GM19397 (cell line): ENCODE measurements around the gene PRRC2C.
A peak's percentile ranks its signal among the peaks of the same experiment; 100 is the strongest.
"Not testable (repeated sequence)": the region's sequence is repeated elsewhere in the genome, so short reads cannot be mapped to it uniquely, and the experiment has no call there.

Source experiments
- ATAC-seq: cut with Tn5 transposase; IDR thresholded peaks from one replicate; pipeline ENCODE4 v1.9.1; 2021; ENCODE audit warnings: mild to moderate bottlenecking, moderate library complexity; ENCODE audit not compliant: unreplicated experiment

Gene PRRC2C

DNA sequence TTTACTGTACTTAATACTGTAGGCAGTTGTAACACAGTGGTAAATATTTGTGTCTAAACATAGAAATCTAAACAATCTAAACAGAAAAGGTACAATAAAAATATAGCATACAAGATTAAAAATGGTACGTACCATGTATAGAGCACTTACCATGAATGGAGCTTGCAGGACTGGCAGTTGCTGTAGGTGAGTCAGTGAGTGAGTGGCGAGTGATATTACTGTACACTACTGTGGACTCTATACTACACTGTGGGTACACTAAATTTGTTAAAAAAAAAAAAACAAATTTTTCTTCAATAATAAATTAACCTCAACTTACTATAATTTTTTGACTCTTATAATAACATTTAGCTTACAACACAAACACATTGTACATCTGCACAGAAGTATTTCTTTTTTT is 97.3 kb downstream of the PRRC2C start:
- no peak for ATAC-seq

DNA sequence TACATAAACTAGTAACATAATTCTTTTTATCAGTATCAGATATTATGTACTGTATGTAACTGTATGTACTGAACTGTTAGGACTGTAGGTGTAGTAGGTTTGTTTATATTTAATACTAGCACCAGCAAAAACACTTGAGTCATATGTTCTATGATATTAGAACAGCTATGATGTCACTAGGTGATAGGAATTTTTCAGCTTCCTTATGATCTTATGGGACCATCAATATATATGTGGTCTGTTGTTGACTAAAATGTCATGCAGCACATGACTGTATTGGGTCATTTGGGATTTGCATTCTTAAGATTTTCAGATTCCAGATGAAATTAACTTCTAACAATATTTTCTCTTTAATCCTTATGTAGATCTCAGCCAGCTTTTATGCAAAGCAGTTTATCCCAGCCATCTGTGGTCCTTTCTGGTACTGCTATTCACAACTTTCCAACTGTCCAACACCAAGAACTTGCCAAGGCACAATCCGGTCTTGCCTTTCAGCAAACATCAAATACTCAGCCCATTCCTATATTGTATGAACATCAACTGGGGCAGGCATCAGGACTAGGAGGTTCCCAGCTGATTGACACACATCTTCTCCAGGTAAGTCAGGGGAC is 98.4 kb downstream of the PRRC2C start:
- no peak for ATAC-seq

DNA sequence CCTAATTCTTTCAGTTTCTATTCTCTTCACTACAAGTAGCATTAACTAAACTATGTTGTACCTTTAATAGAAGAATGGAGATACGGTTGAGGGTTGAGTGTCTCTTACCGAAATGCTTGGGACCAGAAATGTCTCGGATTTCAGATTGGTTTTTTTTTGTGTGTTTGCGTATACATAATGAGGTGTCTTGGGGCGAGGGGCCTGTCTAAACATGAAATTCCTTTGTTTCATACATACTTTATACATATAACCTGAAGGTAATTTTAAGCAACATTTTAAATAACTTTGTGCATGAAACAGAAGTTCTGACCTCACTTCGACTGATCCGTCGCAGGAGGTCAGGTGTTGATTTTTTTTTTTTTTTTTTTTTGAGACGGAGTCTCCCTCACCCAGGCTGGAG is 100.4 kb downstream of the PRRC2C start:
- ATAC-seq = no peak

DNA sequence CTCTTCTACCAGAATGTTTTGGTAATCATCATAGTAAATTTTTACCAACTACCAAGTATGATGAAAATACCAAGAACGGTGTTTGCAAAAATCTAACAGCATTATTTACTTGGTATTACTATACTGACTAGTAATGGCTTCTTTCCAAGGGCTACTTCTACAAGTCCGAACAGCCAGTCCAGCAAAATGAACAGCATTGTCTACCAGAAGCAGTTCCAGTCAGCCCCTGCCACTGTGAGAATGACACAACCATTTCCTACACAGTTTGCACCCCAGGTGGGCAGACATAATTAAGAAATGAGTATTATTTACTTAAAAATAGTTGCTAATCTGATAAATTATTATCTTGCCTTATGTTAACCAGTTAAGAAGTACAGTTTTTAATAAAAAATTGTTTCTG is 102.9 kb downstream of the PRRC2C start:
- ATAC-seq = no peak

DNA sequence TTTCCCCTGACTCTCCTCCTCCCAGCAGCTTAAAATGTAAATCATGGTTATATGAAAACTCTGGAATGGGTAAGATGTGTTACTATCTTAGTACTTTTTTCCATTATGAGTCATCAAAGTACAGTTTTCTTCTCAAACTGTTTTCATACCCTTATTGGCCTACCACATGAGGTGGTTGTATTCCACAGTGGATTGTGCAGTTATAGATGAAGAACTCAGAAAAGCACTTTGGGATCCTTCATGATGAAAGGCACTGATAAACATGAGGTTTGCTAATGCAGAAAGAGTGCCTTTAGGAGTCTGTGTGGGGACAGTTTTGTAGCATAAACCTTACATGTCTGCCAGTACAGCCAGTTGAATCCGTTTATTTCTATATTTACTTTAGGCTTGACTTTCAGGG is 104.7 kb downstream of the PRRC2C start:
- ATAC-seq = no peak

DNA sequence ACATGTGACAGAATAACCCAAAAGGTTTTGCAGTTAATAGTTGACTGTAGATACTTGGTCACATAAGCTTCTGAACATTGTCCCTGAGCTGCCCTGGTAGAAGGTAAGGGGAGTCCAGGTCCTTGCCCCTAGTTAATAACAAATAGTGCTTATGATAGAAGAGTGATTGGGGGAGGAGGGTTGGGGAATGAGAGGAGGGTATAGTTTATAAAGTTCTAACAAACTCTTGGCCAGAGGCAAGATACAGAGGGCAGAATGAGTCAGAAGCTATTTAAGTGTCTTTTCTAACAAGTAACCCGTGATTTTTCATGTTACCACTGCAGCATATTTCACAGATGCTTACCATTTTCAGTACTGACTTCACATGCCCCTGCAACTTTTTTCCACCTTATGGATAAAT is 110.0 kb downstream of the PRRC2C start:
- ATAC-seq = no peak

DNA sequence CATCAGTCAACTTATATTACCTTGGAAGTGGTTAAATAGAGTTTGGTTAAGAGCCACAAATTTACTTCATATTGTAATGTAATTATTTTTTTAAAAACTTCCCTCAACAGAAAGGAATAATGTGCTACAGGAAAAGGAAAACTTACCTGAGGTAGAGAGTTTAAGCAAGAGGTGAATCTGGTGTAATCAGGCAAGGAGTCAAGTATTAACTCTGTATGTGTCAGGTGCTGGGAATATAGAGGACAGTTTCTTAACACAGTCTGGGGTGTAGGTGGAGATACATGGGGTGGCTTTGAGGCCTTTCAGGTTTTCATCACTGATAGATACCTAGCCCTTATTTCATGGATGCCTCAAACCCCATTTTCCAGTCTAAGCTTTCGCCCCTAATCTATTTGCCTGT is 110.8 kb downstream of the PRRC2C start:
- no peak for ATAC-seq

DNA sequence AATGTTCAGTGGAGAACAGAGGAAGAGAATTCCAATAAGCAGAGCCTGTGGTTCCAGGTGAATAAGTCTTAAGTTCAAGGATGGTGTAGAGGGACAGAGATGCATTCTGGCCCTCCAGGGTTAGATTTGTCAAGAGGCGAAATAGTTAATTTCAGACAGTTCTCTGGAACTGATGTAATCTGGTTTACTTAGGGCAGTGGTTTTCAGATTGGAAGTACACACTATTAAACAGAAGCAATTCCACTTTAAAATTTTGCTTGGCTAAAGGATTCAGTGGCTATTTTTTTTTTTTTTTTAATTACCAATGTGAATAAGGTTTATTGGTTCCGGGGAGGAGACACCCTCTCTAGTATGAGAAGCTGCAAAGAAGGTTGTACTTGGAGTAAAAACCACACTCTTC is 111.4 kb downstream of the PRRC2C start:
- ATAC-seq = no peak

DNA sequence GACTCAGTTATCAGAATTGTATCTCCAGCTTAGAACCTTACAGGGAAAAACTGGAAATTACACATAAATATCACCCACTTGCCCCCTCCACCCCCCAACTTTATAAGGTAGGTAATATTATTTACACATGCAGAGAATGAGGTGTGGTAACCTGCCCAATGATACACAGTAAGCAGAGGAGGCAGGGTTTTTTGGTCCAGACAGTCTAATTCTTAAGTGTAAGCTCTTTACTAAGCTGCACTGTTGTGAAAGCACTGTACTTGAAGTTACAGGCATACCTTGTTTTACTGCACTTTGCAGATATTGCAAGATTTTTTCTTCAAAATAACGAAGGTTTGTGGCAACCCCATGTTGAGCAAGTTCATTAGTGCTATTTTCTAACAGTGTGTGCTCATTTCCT is 111.9 kb downstream of the PRRC2C start:
- no peak for ATAC-seq

DNA sequence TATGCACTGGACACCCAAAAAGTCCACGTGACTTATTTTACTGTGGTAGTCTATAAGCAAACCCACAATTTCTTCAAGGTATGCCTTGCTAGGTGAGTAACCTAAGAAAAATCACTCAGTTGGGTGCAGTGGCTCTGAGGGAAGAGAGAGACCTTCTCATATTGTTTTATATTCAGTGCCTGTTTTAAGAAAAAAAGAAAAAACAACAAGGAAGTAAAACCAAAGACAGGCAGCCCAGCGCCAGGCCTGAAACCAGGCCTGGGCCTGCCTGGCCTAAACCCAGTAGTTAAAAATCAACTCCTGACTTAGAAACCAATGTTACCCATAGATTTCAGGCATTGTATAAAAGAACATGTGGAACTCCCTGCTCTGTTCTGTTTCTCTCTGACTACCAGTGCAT is 115.0 kb downstream of the PRRC2C start:
- ATAC-seq = not testable (repeated sequence)

DNA sequence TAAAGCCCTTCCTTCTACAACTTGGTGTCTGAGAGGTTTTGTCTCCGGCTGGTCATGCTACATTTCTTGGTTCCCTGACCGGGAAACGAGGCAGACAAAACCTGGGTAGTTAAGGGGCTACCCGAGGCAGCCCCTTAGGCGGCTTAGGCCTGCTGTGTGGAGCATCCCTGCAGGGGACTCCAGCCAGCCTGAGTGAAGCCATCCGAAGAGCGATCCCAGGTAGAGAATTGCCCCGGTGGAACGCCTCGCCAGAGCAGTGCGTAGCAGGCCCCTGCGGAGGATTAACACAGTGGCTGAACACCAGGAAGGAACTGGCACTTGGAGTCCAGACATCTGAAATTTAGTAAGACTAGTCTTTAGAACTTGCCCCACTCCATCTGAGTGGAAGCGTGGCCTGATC is 115.5 kb downstream of the PRRC2C start:
- no peak for ATAC-seq

DNA sequence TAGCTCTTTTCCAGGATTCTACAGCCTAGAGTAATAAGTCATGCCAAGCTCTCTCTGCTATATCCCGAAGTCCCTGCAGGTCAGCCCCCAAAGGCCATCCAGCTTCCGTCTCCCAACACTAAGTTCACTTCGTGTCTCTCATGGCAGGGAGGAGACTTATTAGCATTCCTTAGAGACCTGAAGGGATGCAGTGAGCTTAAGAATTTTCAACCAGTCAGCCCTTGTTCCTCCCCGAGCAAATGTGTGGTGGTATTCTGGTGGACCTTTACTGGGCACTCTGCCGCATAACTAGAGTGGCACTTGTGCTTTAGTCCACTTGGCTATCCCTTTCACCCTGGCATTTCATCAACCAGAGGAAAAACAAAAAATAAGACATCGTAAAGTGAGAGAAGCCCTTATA is 117.7 kb downstream of the PRRC2C start:
- not testable (repeated sequence) for ATAC-seq

DNA sequence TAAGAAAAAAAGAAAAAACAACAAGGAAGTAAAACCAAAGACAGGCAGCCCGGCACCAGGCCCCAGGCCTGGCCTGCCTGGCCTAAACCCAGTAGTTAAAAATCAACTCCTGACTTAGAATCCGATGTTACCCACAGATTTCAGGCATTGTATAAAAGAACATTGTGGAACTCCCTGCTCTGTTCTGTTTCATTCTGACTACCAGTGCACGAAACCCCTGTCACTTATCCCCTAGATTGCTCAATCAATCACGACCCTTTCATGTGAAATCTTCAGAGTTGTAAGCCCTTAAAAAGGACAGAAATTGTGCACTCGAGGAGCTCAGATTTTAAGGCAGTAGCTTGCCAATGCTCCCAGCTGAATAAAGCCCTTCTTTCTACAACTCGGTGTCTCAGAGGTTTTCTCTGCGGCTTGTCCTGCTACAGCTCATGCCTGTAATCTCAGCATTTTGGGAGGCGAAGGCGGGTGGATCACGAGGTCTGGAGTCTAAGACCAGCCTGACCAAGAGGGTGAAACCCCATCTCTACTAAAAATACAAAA is 121.1 kb downstream of the PRRC2C start:
- ATAC-seq = peak; percentile 55

DNA sequence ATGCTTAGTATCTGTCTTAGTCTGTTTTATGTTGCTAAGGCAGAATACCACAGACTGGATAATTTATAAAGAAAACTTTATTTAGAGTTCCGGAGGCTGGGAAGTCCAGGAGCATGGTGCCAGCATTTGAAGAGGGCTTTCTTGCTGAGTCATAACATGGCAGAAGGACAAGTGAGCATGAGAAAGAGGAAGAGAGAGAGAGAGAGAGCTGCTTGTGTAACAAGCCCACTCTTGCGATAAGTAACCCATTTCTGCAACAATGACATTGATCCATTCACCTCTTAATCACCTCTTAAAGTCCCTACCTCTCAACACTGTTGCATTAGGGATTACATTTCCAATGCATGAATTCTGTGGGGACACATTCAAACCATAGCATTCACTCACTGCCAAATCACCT is 125.1 kb downstream of the PRRC2C start:
- ATAC-seq = no peak

DNA sequence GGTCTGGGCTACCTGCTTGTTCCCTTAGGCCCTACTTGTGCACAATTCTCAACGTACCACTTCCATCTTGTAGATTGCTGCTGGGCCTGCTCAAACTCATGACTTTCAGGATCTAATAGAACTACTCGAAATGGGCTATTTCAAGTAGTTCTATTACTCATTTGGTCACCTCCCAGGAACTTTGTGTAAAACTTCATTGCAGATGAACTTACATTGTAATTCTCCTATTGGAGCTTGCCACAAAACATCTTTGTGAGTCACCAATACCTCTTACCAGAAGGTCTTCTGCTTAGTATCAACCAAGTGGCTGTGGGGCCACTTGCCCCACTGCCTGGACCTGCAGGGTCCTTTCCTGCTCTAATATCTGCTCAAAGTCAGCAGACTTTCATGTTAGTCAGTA is 126.0 kb downstream of the PRRC2C start:
- no peak for ATAC-seq

DNA sequence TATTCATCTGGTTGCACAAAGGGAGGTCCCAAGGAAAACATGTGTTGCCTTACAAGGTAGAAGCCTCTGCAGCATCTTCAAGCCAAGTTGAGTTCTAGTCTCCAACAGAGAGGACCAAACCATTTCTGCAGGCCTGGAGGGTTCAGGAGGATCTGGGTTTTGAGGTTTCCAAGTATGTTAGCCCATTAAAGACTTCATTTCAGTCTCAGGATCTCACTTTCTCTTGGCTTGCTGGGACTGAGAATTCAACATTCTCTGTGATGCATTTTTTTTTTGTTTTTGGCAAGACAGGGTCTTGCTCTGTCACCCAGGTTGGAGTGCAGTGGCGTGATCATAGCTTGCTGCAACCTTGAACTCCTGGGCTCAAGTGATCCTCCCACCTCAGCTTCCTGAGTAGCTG is 128.0 kb downstream of the PRRC2C start:
- ATAC-seq = no peak

DNA sequence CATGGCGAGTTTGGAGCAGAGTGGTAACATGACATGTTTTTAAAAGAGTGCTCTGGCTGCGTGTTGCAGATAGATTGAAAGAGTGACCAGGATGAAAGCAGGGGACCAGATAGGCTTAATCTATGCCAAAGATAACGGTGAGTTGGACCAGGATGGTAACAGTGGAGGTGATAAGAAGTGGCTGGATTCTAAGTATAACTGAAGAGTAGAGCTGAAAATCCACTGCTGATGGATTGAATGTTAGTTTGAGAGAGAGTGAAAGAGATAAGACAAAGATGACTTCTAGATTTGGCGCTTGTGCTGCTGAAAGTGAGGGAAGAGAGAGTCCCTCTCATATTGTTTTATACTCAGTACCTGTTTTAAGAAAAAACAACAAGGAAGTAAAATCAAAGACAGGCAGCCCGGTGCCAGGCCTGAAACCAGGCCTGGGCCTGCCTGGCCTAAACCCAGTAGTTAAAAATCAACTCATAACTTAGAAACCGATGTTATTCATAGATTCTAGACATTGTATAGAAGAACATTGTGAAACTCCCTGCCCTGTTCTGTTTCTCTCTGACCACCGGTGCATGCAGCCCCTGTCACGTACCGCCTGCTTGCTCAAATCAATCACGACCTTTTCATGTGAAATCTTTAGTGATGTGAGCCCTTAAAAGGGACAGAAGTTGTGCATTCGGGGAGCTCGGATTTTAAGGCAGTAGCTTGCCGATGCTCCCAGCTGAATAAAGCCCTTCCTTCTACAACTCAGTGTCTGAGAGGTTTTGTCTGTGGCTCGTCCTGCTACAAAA is 130.0 kb downstream of the PRRC2C start:
- ATAC-seq = peak; percentile 39

DNA sequence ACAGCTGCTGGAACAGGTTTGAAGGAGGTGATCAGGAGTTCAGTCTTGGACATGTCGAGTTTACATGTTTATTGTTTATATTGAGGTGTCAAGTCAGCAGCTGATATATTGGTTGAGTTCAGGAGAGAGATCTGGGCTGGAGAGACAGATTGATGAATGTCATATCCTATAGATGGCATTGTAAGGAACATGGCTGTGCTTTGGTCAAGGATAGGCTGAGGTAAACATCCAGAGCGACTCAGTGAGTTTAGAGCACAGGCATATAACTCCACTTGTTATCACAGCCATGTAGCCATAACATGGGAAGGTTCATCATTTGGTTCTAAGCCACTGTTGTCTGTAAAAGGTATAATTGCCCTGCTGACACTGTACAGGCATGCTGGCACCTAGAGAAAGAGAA is 131.3 kb downstream of the PRRC2C start:
- no peak for ATAC-seq

DNA sequence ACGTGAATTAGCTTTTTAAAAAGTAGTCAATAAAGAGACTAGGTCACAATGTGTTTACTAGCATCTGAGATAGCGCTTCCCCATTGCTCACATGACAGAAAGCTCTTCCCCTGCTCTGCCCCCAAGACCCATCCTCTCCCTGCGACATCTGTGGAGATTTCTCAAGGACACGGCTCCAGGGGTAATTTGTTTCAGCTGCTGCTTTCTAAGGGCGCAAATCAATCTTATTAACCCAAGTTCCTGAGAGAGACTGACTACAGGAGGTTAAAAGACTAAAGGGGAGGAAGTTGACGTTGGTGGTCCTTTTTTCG is 136.8 kb downstream of the PRRC2C start, which contains the start of gene MYOCOS:
MYOCOS (plus strand) TSS at position 92 of the 311 bp plus-strand sequence. CDS start 1,641 bp downstream, outside the sequence.
- ATAC-seq = no peak

DNA sequence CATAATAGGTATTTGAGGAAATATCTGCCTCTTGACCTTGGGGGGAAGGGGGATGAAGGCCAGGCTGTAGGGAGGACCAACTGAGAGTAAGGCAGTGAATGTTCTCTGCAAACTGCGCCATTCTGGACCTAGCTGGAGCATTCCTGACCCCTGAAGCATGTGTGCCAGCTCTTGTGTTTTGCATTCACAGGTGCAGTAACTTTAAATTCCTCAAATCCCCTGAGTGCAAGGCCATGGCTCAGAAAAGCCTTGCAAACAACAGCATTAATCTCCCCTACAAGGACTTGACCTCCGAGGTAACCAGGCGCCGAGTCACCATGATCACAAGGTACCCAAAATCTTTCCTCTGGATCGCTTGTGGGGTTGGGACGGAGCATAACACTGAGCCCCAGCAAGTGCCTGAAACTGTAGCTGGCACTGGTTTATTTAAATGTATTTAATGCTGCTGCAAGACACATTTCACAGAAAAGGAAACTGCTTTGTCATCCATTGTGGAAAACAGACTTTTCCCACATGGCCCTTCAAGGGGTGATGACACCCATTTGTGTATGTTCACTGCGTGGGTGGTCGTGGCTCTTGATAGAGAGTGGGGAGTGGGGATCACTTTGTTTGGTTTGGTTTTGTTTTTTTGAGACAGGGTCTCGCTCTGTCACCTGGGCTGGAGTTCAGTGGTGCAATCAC is 138.5 kb downstream of the PRRC2C start:
- ATAC-seq = no peak

DNA sequence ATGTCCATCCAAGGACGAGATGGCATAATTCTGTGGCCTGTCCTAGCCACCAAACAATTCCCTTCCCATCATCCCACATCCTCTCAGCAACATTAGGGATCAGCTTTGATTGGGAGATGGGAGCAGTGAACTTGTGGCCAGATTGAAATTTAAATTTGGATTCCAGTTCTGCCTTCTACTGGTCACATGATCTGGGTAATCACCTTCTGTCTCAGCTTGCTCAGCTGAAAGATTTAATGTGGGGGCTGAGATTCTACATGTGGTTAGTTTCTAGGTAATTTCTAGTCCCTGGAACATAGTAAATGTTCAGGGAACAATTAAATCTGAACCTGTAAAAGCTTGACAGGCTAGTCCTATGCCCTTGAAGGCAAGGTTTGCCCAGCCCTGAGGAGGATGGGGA is 139.9 kb downstream of the PRRC2C start:
- ATAC-seq = no peak

DNA sequence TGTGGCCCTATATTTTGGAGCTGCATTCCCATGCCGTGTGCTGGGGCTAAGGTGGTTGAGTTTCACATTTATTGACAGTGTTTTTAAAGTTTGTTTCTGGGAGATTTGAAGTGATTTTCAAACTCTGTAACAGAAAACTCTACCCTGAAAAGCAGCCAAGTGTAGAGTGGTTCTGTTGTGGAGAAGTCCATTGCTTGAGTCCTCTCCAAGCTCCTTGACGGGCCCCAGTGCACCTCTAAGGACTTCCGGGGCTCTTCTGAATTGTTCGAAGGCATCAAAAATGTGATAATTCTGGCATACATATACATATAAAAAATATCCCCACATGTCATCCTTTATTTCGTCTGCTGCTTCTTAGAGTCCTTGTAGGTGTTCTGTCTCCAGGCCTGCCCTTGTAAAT is 141.7 kb downstream of the PRRC2C start:
- no peak for ATAC-seq
